ENCODE measurements around the gene TXNDC2.

The TXNDC2 gene

GRCh38 chr18:9860682-9861081 is 25.1 kb upstream of the TXNDC2 start:
- no peak for DNase-seq (ENCODE audit: low spot score)

- no peak for DNase-seq (ENCODE audit: low spot score)
These were observed 24.6 kb upstream of the TXNDC2 start for GRCh38 chr18:9861157-9861556.

DNA sequence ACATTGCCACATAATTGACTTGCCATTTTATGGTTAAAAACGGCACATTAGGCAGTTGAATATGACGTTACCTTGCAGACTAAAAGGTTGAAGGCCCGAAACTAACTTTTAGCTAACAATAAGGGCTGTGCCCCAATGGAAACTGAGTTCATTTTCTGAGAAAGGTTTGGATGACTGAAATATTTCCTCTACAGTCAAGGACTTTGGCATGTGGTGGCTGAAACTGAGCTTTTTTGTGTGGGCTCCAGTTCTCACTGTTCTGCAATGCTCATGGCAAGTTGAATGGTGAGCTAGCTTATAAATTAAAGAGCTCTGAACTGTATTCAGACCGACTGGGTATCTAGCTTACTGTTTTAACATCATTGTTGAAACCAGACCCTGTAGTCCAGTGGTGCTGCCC is 23.8 kb upstream of the TXNDC2 start:
- DNase-seq (ENCODE audit: low spot score), result no peak

DNA sequence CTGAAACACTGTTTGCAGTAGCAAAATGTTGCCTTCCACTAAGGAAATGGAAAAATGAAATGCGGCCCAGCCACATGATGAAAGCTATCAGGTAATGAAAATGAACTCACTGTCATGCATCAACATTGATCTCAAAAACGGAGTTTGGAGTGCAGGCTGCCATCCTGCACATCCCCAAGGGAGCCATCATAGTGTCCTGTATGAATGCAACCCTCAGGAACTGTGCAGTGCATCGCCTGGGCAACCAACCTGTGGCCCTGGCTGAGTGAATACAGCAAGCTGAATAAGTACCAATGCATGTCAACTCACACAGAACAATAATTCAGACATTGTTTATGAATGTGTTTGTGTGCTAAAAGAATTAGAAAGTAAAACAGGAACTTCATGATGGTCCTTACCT is 23.1 kb upstream of the TXNDC2 start:
- no peak for DNase-seq (ENCODE audit: low spot score)

- no peak for DNase-seq (ENCODE audit: low spot score)
These were observed 22.5 kb upstream of the TXNDC2 start for GRCh38 chr18:9863282-9863681.

GRCh38 chr18:9865764-9866490 is 19.8 kb upstream of the TXNDC2 start:
- DNase-seq (ENCODE audit: low spot score), result no peak

DNA sequence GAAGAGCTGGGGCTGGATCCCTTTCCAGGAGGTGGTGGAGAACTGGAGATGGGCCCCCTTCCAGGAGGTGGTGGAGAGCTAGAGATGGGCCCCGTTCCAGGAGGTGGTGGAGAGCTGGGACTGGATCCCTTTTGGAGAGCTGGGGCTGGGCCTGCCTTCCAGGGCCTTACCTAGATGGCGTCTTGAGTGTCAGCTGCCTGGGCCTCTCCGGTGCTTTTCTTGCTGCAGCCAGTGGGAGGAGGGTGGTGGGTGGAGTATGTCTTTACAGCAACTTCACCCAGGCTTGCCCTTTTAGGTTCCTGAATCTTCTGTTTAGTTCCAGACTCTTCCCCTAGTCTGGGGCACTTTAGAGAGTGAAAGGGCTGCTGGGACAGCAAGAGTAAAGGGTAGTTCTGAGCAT is 19.1 kb upstream of the TXNDC2 start:
- no peak for DNase-seq (ENCODE audit: low spot score)

DNA sequence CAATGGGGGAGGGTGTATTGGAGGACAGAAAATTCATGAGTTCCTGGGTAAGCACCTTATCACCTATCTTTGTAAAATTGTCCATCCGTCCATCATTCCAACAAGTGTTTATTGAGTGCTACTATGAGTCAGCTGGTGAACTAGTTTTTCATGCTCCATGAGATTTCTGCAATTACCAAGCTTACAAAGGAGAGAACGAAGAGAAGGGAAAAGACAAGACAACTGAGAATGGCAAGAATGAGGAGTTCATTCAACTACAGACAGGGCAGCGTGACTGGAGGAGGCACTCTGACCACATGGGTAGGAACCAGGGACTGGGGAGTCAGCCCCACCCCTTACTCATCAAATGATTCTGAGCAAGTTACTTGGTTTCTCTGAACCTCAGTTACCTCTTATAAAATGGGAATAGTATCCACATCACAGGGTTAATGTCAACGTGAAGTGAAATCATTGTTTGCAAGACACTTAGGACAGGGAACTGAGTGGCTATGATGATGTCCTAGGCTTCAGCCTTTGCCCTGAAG is 18.6 kb upstream of the TXNDC2 start:
- no peak for DNase-seq (ENCODE audit: low spot score)

- no peak for DNase-seq (ENCODE audit: low spot score)
These were observed 16.7 kb upstream of the TXNDC2 start for GRCh38 chr18:9868857-9869714.

DNA sequence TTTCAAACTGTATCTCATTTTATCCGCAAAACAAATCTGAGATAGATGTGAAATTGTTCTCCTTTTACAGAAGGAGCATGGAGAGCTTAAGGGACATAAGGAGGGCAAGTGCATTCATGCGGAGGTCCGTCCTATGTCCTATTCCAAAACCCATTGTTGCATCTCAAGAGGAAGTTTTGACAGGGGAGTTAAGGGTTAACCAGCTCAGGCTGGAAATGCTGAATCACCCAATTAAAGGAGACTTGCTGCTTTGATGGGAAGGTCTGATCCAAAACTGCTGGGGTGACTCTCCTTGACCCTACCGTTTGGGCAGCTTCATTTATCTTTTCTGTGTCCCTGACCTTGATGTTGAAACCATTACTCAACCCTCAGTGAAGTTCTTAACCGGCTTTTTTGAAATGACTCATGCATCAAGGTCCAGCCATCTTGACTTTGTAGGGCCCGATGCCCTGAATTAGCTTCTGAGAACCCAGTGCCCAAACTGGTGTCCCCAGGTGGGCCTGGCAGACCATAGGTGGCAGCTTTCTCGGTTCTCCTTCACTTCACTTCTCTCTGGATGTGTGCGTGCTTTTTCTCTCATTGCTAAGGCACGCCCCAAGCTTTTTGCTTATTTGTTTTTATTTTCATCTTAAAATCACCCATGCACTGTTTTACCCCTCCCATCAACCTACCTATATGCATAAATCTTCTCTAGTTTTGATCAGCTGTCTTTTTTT is 15.9 kb upstream of the TXNDC2 start:
- peak; percentile 5 for DNase-seq (ENCODE audit: low spot score)

DNA sequence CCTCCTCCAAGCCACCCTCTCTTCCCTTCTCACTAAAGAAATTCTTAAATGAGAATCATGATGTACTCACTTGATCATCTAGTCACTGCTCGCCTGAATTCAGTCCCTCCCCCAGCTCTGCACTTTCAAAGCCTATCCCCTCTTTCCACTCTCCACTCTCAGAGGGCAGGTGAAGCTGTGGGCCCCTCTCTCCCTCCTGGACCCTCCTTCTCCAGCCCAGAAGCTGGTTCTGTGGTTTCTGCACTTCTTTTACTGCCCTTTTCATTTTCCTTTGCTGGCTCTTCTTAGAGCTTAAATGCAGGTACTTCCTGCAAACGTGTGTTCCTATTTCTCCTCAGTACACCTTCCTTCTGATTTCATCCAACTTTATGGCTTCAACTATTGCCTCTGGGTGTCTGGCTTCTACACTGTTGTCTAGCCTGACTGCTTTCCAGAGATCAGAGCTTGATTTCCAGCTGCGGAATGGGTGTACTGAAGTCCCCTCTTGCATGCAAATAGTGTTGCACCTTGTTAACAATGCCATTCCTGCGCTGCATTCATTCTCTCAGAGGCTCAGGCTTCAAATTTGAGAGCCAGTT is 15.3 kb upstream of the TXNDC2 start:
- DNase-seq (ENCODE audit: low spot score), result no peak

- DNase-seq (ENCODE audit: low spot score), result no peak
These were observed 14.5 kb upstream of the TXNDC2 start for GRCh38 chr18:9871244-9871746.

GRCh38 chr18:9872823-9873222 is 12.9 kb upstream of the TXNDC2 start:
- DNase-seq (ENCODE audit: low spot score), result no peak

DNA sequence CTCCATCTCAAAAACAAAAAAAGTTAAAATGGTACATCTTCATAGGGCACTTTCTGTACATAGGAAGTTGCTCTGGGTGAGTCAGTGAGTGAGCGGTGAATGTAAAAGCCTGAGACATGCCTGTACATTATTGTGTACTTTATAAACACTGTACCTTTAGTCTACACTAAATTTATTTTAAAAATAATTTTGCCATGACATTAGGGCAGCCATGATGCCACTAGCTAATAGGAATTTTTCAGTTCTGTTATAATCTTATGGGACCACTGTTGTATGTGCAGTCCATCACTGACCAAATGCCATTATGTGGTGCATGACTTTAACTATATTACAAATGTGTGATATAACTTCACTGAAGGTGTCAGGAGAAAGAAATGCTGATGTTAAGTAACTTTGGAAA is 11.0 kb upstream of the TXNDC2 start:
- peak; percentile 16 for DNase-seq (ENCODE audit: low spot score)

GRCh38 chr18:9876212-9876866 is 9.4 kb upstream of the TXNDC2 start:
- DNase-seq (ENCODE audit: low spot score), result no peak

DNA sequence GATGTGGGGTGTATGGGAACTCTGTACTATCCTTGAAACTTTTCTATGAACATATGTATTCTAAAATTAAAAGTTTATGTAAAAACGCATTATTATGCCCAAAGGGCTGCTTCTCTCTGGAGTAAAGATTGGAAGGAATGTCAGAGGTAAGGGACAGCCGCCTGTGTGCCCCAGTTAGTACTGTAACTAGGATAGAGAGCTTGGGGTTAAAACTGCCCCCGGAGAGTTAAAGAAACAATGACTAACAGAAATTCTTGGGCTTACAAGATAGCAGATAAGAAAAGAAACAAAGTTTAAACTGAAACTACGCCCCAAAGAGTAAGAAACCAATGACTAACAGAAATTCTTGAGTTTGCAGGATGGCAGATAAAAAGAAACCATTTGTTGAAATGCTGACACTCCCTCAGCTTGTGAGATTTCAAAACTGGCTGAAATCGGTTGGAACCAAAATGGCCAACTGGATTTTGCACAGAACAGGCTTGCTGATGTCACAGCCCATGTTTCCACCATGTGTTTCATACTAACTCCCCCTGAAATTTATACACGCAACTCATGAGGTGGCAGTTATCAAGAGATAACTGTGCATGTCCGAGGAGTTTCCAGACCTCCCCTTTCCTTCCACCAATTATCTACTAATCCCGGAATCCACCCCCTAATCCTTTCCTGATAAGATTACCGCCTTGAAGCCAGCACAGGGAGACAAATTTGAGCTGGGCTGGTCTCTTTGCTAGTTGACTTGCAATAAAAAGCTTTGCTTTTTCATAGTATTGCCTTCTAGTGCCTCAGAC is 8.7 kb upstream of the TXNDC2 start:
- peak; percentile 16 for DNase-seq (ENCODE audit: low spot score)

DNA sequence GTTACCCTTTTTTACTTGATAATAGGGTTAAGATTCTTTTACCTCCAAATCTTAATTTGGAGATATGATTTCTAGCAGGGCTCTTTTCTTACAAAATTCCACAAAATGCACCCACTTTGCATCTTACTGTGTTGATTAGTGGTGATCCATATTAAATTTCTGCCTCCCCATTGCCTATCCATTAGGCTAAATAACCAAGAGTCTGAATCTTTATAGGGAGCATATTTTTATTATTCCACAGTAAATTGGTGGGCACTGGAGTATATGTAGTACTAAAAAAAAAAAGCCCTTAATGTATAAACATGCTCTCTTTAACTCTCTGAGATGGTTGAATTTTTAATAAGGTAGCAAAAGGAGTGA is 8.1 kb upstream of the TXNDC2 start:
- DNase-seq (ENCODE audit: low spot score), result no peak

DNA sequence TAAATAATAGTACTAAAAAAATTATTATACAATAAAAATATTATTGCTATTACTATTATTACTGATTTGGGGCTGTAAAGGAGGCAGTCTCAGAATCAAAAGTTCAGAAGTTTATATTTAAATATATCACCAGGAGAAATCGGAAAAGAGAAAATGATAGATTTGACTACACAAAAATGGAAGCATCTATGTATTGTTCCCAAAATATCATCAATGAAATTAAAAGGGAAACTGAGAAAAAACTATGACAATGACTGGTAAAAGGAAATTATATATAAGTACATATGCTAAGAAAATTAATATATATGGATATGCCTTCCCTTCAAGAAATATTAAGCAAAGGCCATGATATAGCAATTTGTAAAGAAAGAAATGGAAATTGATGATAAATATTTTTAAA is 7.7 kb upstream of the TXNDC2 start:
- DNase-seq (ENCODE audit: low spot score), result no peak

GRCh38 chr18:9878783-9879242 is 7.0 kb upstream of the TXNDC2 start:
- no peak for DNase-seq (ENCODE audit: low spot score)

DNA sequence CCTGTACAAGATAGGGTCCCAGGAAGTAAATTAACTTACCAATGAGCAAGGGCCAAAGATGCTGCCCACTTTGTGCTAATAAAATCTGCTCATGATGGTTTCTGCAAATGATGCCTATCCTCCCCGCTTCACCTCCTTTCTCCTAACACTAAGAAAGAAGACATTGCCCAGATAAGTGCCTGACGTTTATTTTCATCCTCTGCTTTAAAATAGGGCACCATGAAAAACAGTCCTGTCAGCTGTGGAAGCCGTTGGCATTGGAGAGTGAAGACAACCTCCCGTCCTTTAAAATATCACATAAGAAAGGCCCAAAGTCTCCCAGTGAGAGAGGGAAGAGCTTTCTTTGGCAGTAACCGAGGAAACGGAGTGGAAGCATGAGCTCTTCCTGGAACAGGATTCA is 1.7 kb upstream of the TXNDC2 start:
- DNase-seq (ENCODE audit: low spot score), result no peak
